Endothelial cell of umbilical vein (primary cell): ENCODE measurements around the gene FMO2. TPM values are rescaled to one million over a fixed set of nuclear protein-coding genes. Genes with fewer than 3 reads are reported as not detected.
A peak's percentile ranks its signal among the peaks of the same experiment; 100 is the strongest.

Experiments
- BruUV-seq: library from RNA; stranded (reverse); fragments of 400-500 nt; replicated peaks from 2 replicates; lab custom pipeline; 2021; lab: Mats Ljungman, UMichigan
- CTCF ChIA-PET: fragments of 300-600, 350-600 bp; sonication (Branson Sonifier 250); formaldehyde crosslinking; loops from one replicate; lab custom pipeline; 2021; ENCODE audit warnings: antibody characterized with exemption, inconsistent platforms; lab: Charles Lee
- POLR2A ChIA-PET: fragments of 300-600, 350-600 bp; sonication (Branson Sonifier 250); formaldehyde crosslinking; loops from one replicate; lab custom pipeline; 2021; ENCODE audit warnings: antibody characterized with exemption, inconsistent platforms; lab: Charles Lee
- DNase-seq: peaks from one replicate; pipeline ENCODE4 v3.0.0-alpha.2; 2011; ENCODE audit warnings: low read depth, low spot score
- FAIRE-seq: peaks from 2 replicates; lab custom pipeline; 2011; peaks lifted over from hg19 to GRCh38; lab: Jason Lieb, UNC
- H2AFZ ChIP-seq: 2 replicates; pipeline ENCODE4 v1.6.0; 2012; ENCODE audit warnings: low read depth, low read length, control low read depth, inconsistent platforms
- H3K27ac ChIP-seq: 2 replicates; pipeline ENCODE4 v1.5.1; 2011; ENCODE audit warnings: low read depth, mild to moderate bottlenecking, control low read depth, low read length, moderate library complexity; ENCODE audit not compliant: insufficient read depth
- H3K27me3 ChIP-seq, 2 experiments: 2 replicates each; pipeline versions ENCODE4 v1.6.0 to v1.6.1; 2011; ENCODE audit warnings: low read length in 2 of 2, mixed read lengths in 1 of 2; ENCODE audit not compliant: control insufficient read depth in 2 of 2, insufficient read depth in 2 of 2
- H3K36me3 ChIP-seq, 2 experiments: 2 replicates in 1 of 2; 3 replicates in 1 of 2; pipeline ENCODE4 v1.5.1; 2011; ENCODE audit warnings: low read length in 2 of 2, mild to moderate bottlenecking in 1 of 2, moderate library complexity in 1 of 2; ENCODE audit not compliant: control insufficient read depth in 2 of 2, insufficient read depth in 2 of 2; ENCODE audit errors: extremely low read depth in 1 of 2
- H3K4me1 ChIP-seq: 3 replicates; pipeline ENCODE4 v1.5.1; 2011; ENCODE audit warnings: mild to moderate bottlenecking, low read length; ENCODE audit not compliant: control insufficient read depth, insufficient read depth; ENCODE audit errors: extremely low read depth
- H3K4me2 ChIP-seq: 2 replicates; pipeline ENCODE4 v1.6.1; 2011; ENCODE audit warnings: low read length, control low read depth, mixed read lengths; ENCODE audit not compliant: insufficient read depth
- H3K4me3 ChIP-seq, 3 experiments: fragments of 200-600 bp in 1 of 3; sonication (generic), shearing (Covaris generic) in 1 of 3; replicated peaks in 1 of 3; 2 replicates each; pipeline ENCODE4 v1.5.1; 2011 to 2016; ENCODE audit warnings: control low read depth in 3 of 3, low read length in 3 of 3, mild to moderate bottlenecking in 2 of 3, inconsistent platforms in 1 of 3, low read depth in 1 of 3, moderate library complexity in 1 of 3; ENCODE audit not compliant: insufficient read depth in 1 of 3
- H3K79me2 ChIP-seq: 2 replicates; pipeline ENCODE4 v1.6.0; 2012; ENCODE audit warnings: low read length, inconsistent platforms; ENCODE audit not compliant: control insufficient read depth, insufficient read depth
- H3K9ac ChIP-seq: replicated peaks from 2 replicates; pipeline ENCODE3; 2011; ENCODE audit warnings: low read length, control low read depth; ENCODE audit not compliant: insufficient read depth; ENCODE audit errors: extremely low read depth
- H3K9me1 ChIP-seq: replicated peaks from 3 replicates; pipeline ENCODE4 v1.6.0; 2011; ENCODE audit warnings: mild to moderate bottlenecking, low read length; ENCODE audit not compliant: control insufficient read depth, insufficient read depth; ENCODE audit errors: extremely low read depth
- H3K9me3 ChIP-seq: replicated peaks from 2 replicates; pipeline ENCODE4 v1.5.1; 2012; ENCODE audit warnings: low read length, inconsistent platforms; ENCODE audit not compliant: control insufficient read depth, insufficient read depth
- H4K20me1 ChIP-seq: replicated peaks from 2 replicates; pipeline ENCODE3; 2011; ENCODE audit warnings: mild to moderate bottlenecking, low read length; ENCODE audit not compliant: control insufficient read depth, insufficient read depth; ENCODE audit errors: extremely low read depth
- EZH2 ChIP-seq: IDR thresholded peaks from 2 replicates; pipeline ENCODE4 v1.6.1; 2012; ENCODE audit warnings: borderline replicate concordance, low read depth, mild to moderate bottlenecking, moderate library complexity, low read length, inconsistent platforms; ENCODE audit not compliant: severe bottlenecking
- FOS ChIP-seq: IDR thresholded peaks from 2 replicates; pipeline ENCODE4 v1.6.1; 2011; ENCODE audit warnings: mild to moderate bottlenecking, low read length, moderate library complexity, borderline replicate concordance; ENCODE audit not compliant: insufficient read depth
- JUN ChIP-seq: IDR thresholded peaks from 2 replicates; pipeline ENCODE4 v1.6.1; 2011; ENCODE audit warnings: borderline replicate concordance, low read depth; ENCODE audit not compliant: insufficient read length, insufficient read depth
- MYC ChIP-seq: IDR thresholded peaks from one replicate; pipeline ENCODE4 v1.6.1; 2011; ENCODE audit warnings: mild to moderate bottlenecking, low read depth, low read length
- POLR2AphosphoS5 ChIP-seq: IDR thresholded peaks from 2 replicates; pipeline ENCODE4 v1.6.1; 2012; ENCODE audit warnings: low read depth, mild to moderate bottlenecking, control low read depth, low read length, moderate library complexity; ENCODE audit not compliant: insufficient read depth
- dilution Hi-C: fragments of 300-500 bp; cut with MboI; formaldehyde crosslinking; loops from one replicate; pipeline ENCODE4 v1.15.0; 2019; ENCODE audit warnings: low sequenced_read_pairs; ENCODE audit not compliant: extremely low pct_ligation_motif_present
- intact Hi-C: fragments of 100-400 bp; cut with micrococcal nuclease; formaldehyde crosslinking; loops from one replicate; pipeline ENCODE4 v1.10.0; 2022
- polyA plus RNA-seq, 4 experiments: library from polyadenylated mRNA; depleted of rRNA in 3 of 4; stranded (reverse) in 3 of 4; unstranded in 1 of 4; fragments of >200 nt; gene quantifications; 2 replicates each; pipeline versions ENCODE4 v1.2.1 to v1.2.3, GENCODE V29; 2011 to 2012; ENCODE audit warnings: missing spikeins in 1 of 4
- total RNA-seq: library from RNA; stranded (reverse); gene quantifications from 2 replicates; pipeline ENCODE4 v1.2.3, GENCODE V29; 2021
- TF ChIP-seq, protein P1 (sequence below), 2 donors: IDR thresholded peaks; 1 replicate in 1 of 2; 2 replicates in 1 of 2; pipeline ENCODE4 v1.5.1; 2011; ENCODE audit warnings: low read length in 2 of 2, mild to moderate bottlenecking in 2 of 2, moderate library complexity in 2 of 2, control low read depth in 1 of 2, inconsistent platforms in 1 of 2, low read depth in 1 of 2; ENCODE audit not compliant: insufficient read depth in 1 of 2; ENCODE audit errors: extremely low read depth in 1 of 2
- TF ChIP-seq, protein P2 (sequence below): IDR thresholded peaks from 2 replicates; pipeline ENCODE4 v1.6.1; 2011; ENCODE audit not compliant: insufficient read depth, insufficient read length

FMO2 gene
- total and polyA plus RNA-seq, 2 donors (not counting 3 experiments of a cell fraction or from before 2014, with no cell fraction given) = not detected

DNA sequence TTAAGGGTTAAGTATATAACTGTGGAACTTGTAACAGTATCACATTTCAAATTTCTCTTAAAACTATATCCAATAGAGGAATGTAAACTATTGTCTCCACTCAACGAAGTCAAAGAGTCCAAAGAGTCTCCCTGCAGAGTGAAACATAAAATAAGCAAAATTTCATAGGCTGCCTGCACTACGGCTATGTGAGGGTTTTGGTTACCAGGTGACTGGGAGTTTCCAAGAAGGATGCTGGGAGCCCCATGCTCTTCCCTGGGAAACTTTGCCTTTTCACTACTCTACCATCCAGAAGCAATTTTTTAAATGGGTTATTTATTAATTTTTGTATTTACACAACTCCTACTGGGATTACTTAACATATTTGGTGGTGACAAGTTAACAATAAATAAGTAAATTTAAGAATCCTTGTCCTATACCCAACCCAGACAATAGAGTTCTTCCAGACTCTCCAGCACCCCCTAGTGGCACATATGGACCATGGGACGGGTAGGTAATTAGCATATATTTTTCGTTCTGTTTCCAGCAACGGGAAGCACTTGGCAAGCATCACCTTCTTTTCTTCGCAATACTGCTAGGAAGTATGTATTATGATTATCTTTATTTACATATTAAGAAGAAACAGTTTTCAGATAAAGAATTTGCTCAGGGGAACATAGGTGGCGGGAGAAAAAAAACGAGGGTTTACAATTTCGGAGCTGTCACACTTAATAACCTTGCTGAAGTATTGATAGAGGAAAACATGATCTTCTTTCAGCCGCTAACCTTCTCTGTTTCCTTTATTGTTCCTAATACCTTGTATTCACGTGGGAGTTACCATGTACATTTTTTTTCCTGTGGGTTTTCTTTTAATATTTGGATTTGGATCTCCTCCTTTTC lies 3.5 kb downstream of the FMO2 start:
- BruUV-seq = no TSS peak
- Histone ChIP-seq H3K4me1 (no peaks in the 10 kb centered on the region), H4K20me1 (no peaks in the 10 kb centered on the region), H3K4me3 (no peak overlapping the region), H3K36me3 (no peaks in the 10 kb centered on the region), H3K79me2 (no peaks in the 10 kb centered on the region), H3K27ac (no peak overlapping the region), H2AFZ (no peak overlapping the region), H3K4me2 (no peak overlapping the region), H3K9me3 (no peaks in the 10 kb centered on the region), H3K27me3 (no peaks in the 10 kb centered on the region), H3K9me1 (no peaks in the 10 kb centered on the region), H3K9ac (no peak overlapping the region)
- intact Hi-C loops = loop anchor here (1.0 kb wide), 2 partner anchors 107 to 221 kb away; no protein-coding TSS in a partner anchor
- ChIA-PET POLR2A (no interaction called here), CTCF (interaction anchor here (0.6 to 1.6 kb wide), 11 partner anchors 9 to 1260 kb away, joined by 3 to 21 read pairs (median 4); no protein-coding TSS in a partner anchor)
- FAIRE-seq (no peak), DNase-seq (peak; percentile 63)
- dilution Hi-C loops = no loop called here
- TF ChIP-seq MYC = no peak
- TF ChIP-seq POLR2AphosphoS5 = no peak
- TF ChIP-seq JUN = no peak
- TF ChIP-seq, protein P1, sequence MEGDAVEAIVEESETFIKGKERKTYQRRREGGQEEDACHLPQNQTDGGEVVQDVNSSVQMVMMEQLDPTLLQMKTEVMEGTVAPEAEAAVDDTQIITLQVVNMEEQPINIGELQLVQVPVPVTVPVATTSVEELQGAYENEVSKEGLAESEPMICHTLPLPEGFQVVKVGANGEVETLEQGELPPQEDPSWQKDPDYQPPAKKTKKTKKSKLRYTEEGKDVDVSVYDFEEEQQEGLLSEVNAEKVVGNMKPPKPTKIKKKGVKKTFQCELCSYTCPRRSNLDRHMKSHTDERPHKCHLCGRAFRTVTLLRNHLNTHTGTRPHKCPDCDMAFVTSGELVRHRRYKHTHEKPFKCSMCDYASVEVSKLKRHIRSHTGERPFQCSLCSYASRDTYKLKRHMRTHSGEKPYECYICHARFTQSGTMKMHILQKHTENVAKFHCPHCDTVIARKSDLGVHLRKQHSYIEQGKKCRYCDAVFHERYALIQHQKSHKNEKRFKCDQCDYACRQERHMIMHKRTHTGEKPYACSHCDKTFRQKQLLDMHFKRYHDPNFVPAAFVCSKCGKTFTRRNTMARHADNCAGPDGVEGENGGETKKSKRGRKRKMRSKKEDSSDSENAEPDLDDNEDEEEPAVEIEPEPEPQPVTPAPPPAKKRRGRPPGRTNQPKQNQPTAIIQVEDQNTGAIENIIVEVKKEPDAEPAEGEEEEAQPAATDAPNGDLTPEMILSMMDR (IDR thresholded peaks at IDR 0.05; ENCODE audit: extremely low read depth in 1 of 2, insufficient read depth in 1 of 2, low read depth in 1 of 2, low read length in 2 of 2) = peak; percentile 70 to 76
- no peak for TF ChIP-seq EZH2
- TF ChIP-seq FOS = no peak
- TF ChIP-seq, protein P2, sequence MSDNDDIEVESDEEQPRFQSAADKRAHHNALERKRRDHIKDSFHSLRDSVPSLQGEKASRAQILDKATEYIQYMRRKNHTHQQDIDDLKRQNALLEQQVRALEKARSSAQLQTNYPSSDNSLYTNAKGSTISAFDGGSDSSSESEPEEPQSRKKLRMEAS = no peak
